DOHH2 (cell line): ENCODE data around the gene HMG20B.

Experiments used
- CTCF ChIP-seq: fragments of 200-600 bp; sonication (generic); IDR thresholded peaks from one replicate; pipeline ENCODE4 v1.5.1; 2014; ENCODE audit warnings: antibody characterized with exemption, mild to moderate bottlenecking, low read depth, low read length; ENCODE audit not compliant: poor library complexity, severe bottlenecking
- EZH2phosphoT487 ChIP-seq: fragments of 200-600 bp; sonication (generic); IDR thresholded peaks from 2 replicates; pipeline ENCODE4 v1.6.1; 2017; ENCODE audit warnings: borderline replicate concordance, mild to moderate bottlenecking, antibody characterized with exemption, low read length, moderate library complexity, mixed read lengths

GRCh38 chr19:3606174-3606689 is 33.5 kb downstream of the HMG20B start:
- TF ChIP-seq CTCF (no peak), EZH2phosphoT487 (peak; percentile 38; the same call in 1 of the 2 replicates)
